NCI-H526 treated with DMSO at 0.1 percent for 48 hours (cell line): ENCODE results near the gene SULT4A1.
"Not testable (repeated sequence)": the region's sequence is repeated elsewhere in the genome, so short reads cannot be mapped to it uniquely, and the experiment has no call there.

Experiments used
- DNase-seq: peaks from one replicate; lab custom pipeline; 2025; lab: John Stamatoyannopoulos, UW

Gene SULT4A1

GRCh38 chr22:43886231-43886630 is 23.9 kb upstream of the SULT4A1 start:
- no peak for DNase-seq

GRCh38 chr22:43885786-43886185 is 23.5 kb upstream of the SULT4A1 start:
- no peak for DNase-seq

GRCh38 chr22:43885319-43885671 is 23.0 kb upstream of the SULT4A1 start:
- no peak for DNase-seq

DNA sequence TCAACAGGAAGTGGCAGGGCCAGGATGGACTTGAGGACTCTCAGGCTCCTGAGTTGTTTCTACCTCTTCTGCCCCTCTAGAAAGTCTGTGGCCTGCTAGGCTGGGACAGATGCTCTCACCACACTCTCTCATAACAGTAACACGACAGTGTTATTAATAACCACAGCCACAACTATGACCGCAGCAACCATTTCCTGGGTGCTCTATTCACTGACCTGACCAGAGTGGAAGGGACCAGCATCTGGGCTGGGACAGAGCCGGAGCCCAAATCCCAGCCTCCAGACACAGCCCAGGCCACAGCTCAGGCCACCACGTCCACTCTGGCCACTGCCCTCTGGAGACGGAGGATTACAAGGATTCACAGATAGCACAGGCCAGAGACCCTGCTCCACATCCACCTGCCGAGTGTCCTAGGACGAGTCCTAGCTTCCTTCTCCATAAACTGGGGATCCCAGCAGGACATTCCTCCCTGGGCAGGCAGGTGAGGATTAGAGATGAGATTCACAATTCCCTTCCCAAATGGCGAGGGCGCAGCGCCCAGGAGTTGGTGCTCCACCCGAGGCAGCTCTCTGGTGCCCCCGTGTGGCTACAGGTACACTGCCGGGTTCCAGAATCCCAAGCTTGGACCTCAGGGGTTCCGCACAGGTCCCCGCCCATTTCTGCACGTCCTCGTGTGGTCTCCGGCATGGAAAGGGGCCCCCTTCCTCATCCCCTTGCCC is 22.4 kb upstream of the SULT4A1 start:
- DNase-seq: peak; percentile 16

- DNase-seq: no peak
Observed at GRCh38 chr22:43883719-43884415, 21.6 kb upstream of the SULT4A1 start.

DNA sequence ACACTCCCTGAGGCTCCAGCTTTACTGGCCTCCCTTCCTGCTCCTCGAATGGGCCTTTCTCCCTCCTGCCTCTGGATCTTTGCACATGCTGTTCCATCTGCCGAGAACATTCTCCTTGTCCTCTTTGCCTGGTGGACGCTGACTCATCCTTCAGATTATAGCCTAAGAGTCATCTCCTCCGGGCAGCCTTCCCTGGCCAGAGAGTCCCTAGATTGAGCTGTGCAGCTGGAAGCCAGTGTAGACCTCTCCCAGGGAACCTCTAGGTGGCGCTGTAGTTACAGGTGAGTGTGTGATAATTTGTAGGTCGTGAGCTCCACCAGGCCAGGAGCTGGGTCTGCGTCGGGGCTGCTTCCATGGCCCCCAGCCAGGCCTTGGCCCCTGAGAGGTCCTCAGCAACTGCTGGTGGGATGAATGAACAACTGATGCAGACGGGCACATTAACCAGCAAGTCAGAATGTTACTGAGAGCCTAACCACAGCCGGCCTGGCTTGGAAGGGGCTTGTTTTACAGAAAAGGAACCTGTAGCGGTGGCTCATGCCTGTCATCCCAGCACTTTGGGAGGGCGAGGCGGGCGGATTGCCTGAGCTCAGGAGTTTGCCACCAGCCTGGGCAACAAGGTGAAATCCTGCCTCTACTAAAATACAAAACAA is 20.8 kb upstream of the SULT4A1 start:
- DNase-seq: peak; percentile 4

GRCh38 chr22:43882122-43882767 is 19.9 kb upstream of the SULT4A1 start:
- no peak for DNase-seq

DNA sequence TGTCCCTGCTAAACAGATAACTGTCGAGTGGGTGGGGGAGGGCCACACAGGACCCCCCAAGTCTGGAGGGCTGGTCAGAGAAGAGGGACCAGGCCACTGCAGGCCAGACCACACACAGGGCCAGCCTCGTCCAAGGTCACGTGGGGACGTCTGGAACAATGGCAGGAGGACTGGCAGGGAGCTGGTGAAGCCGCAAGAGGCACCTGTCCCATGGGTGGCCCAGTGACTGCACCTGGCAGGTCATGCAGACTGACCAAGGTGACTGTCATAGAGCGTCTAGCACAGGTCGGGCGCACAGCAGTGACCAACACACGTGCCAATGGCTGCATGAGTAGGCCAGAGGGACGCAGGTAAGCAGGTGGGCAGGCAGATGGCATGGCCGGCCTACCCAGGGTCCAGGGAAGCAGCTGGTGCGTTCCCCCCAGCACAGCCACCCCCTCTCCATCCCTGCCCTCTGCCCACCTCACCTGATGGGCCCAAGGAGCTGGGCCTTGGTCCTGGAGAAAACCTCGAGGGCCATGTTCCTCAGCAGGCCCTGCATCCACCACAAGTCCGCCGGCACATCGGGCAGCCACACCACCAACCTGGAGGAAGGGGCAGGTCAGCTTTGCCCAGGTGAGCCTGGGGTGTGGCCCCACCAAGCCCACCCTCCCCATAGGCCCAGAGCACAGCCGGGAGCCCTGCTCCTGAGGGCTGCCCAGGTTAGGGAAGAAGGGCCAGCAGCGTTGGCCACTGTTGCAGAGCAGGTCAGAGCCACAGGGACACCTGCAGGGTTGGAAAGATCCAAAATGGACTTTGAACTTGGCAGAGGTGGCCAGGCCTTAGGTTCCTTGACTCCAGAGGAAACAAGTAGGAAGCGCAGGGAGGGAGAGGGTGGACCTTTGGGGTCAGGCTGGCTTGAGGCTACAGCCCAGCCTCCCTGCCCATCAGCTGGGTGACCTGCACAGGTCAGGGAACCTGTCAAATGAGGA is 19.1 kb upstream of the SULT4A1 start:
- no peak for DNase-seq

GRCh38 chr22:43880541-43880991 is 18.3 kb upstream of the SULT4A1 start:
- no peak for DNase-seq

DNA sequence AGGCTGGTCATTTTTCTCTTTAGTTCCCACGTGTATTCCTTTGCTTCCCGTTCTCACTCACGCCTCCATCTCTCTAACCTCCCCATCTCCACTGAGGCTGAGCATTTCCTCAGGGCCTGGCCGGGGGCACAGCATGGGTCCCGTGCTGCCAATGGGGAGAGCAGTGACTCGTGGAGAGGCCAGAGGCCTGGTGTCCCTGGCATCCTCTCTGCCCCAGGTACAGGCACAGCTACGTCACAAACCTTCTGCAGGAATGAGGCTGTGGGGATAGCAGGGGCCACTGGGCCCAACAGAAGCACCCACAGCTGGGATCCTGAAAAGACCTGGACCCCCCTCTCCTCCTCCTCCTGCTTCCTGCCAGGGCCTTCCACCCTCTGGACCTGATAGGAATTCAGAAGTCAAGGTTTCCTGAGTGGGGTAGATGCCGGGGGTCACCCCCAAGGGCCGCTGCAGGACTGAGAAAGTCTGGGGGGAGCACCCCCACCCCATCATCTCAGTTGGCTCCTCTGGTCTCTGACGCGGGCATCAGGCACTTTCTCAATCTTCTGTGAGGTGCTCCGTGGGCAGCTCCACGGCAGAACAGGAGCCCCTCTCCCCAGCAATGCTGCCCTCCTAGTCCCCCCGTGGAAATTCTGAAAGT is 17.7 kb upstream of the SULT4A1 start:
- no peak for DNase-seq

- DNase-seq: no peak
Observed at GRCh38 chr22:43878831-43879550, 16.7 kb upstream of the SULT4A1 start.

DNA sequence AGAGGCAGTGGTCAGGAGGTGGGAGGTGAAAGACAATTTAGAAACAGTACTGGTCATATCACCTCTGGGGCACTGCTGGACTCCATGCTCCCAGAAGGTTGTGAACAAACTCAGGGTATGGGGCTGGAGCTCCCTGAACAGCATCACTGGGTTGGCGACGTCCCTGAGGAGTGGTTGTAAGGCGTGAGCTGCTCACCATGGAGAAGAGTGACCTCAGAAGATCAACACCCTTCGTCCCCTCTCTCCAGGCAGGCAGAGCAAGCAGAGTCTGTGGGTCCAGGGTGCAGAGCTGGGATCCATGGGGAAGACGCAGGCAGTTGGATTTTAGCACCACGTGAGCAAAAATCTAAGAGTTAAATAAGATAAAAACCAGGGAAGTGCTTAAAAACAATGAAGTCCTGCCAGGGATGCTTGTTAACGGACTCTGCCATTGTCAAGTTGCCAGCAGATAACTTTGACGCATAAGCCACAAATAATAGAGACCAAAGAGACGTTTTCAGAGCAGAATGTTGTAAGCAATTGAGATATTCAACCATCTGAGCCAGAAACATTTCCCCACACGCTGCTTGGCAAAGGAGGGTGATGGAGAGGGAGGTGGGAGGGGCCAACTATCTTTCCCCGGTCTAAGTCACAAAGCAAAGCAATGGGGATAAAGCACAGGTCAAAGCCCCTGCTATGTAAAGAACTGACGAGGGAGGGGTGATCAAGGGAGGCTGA is 15.9 kb upstream of the SULT4A1 start:
- DNase-seq: no peak

GRCh38 chr22:43876866-43877509 is 14.7 kb upstream of the SULT4A1 start:
- DNase-seq: no peak

DNA sequence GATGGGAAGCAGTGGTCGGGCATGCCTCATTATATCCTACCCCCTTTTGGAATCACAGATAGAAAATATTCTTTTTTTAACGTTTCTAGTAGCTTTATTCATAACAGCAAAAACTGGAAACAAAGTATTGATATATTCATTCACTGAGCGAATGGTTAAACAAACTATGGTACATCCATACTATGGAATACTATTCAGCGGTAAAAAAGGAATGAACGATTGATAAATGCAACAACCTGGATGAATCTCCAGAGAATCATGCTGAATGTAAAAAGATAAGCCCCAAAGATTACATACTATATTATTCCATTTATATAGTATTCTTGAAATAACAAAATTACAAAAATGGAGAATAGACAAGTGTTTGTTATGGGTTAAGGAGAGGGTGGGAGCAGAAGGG is 7.5 kb upstream of the SULT4A1 start:
- DNase-seq: no peak

DNA sequence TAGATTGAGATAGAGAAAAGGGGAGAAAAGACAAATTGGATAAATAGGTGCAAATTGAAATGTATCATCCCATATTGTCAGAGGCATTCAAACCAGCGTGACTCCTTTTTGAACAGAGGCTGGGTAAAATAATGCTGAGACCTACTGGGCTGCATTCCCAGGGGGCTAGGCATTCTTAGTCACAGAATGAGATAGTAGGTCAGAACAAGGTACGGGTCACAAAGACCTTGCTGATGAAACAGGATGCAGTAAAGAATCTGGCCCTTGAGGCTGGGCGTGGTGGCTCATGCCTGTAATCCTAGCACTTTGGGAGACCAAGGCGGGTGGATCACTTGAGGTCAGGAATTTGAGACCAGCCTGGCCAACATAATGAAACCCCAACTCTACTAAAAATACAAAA is 6.7 kb upstream of the SULT4A1 start:
- not testable (repeated sequence) for DNase-seq

DNA sequence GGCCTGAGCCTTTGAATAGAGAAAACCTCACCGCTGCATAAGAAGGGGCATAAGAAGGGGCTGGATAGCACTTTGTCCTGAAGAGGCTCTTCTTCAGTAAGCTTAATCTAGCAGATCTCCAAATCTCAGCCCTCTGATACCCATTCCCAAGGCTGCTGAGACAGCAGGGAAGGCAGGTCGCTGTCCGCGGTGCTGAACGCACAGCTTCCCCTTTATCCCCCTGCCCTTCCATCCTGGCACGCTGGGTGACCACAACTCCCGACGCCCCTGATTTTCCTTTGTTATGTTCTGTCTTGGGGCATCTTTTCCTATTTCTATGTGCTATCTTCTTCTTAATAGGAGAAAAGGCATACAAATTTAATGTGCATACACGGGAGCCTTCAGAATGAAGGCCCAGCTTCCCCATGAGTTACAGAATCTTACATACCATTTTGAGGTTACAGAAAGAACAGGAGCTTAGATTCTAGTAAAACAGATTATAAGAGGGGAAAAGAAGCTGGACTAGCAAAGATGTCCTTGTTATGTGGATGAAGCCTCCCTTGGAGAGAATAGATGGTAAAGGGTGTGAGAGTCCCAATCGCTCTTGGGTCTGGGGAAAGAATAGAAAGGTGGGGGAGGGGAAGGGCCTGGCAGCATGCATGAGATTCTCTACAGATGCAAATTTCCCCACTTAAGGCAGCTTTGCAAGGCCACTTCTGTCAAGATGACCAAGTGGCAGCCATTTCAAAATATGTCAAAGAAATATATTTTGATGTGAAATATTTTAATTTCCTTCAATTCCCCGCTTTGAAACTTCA is 5.7 kb upstream of the SULT4A1 start:
- no peak for DNase-seq

DNA sequence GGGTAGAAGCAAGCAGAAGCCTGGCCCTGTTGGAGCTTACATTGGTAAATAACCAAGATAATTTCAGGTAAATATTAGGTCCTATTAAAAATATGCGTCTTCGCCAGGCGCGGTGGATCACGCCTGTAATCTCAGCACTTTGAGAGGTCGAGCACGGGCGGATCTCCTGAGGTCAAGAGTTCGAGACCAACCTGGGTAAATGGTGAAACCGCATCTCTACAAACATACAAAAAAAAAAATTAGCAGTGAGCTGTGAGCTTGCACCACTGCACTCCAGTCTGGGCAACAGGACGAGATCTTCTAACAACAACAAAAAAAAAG is 529 bp upstream of the SULT4A1 start:
- DNase-seq: no peak

DNA sequence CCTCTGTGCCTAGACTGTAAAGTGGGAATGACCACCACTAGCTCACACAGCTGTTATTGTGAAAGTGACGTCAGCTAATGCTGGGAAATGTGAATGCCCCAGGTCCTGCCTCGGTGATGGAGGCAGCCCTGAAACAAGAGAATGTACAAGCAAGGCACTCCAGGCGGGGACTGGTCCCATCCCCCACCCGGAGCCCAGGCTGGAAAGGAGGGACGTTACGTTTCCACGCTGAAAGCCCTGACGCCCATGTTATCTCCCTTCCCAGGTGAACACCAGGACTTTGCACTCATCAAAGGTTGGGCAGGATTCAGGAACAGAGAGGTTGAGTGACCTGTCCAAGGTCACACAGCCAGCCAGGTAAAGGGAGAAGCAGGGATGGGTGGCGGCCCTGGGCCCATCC is 784 bp downstream of the SULT4A1 start:
- DNase-seq: no peak

DNA sequence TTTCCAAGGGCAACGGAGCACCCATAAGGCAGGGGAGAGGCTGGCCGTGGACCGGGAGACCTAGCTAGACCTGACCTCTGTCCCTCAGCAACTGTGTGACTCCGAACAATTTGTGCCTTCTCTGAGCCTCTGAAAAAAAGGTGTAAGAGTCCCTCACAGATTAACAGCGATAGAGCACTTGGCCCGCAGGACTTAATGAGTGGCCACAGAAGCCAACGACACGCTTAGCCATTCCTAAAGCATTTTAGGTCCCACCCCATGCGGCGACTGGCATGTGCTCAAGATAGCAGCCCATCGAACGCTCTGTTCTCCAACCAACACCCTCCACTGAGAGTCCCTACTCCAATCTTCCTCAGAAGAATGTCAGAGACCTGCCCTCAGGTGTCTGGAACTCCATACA is 1.5 kb downstream of the SULT4A1 start:
- no peak for DNase-seq
